Ectodermal cell (in vitro differentiated cells): Measurements from ENCODE around the gene EMC8.
"Not testable (repeated sequence)": the region's sequence is repeated elsewhere in the genome, so short reads cannot be mapped to it uniquely, and the experiment has no call there.

Experiments used
- H3K27ac ChIP-seq: 2 replicates; pipeline ENCODE4 v1.7.0; 2013; ENCODE audit warnings: mild to moderate bottlenecking, low read depth, low read length; ENCODE audit not compliant: insufficient read depth, poor library complexity, severe bottlenecking
- H3K27me3 ChIP-seq: 2 replicates; pipeline ENCODE4 v1.7.0; 2013; ENCODE audit warnings: mild to moderate bottlenecking, low read length; ENCODE audit not compliant: insufficient read depth, control insufficient read depth, poor library complexity, severe bottlenecking
- H3K36me3 ChIP-seq: one replicate; pipeline ENCODE4 v1.7.0; 2013; ENCODE audit warnings: low read length; ENCODE audit not compliant: control insufficient read depth, insufficient read depth
- H3K4me1 ChIP-seq: one replicate; pipeline ENCODE4 v1.7.0; 2013; ENCODE audit warnings: low read length; ENCODE audit not compliant: control insufficient read depth, insufficient read depth
- H3K4me3 ChIP-seq: 2 replicates; pipeline ENCODE4 v1.7.0; 2013; ENCODE audit warnings: low read depth, low read length, control low read depth; ENCODE audit not compliant: insufficient read depth
- H3K9me3 ChIP-seq: 2 replicates; pipeline ENCODE4 v1.7.0; 2013; ENCODE audit warnings: mild to moderate bottlenecking, low read length, moderate library complexity; ENCODE audit not compliant: control insufficient read depth
- WGBS, 2 experiments: methylation state at CpG; one replicate each; pipeline ENCODE4 v1.1.7; 2013; ENCODE audit warnings: missing lambda C conversion rate in 2 of 2; 5-methylcytosine and 5-hydroxymethylcytosine counted together

Gene EMC8

DNA sequence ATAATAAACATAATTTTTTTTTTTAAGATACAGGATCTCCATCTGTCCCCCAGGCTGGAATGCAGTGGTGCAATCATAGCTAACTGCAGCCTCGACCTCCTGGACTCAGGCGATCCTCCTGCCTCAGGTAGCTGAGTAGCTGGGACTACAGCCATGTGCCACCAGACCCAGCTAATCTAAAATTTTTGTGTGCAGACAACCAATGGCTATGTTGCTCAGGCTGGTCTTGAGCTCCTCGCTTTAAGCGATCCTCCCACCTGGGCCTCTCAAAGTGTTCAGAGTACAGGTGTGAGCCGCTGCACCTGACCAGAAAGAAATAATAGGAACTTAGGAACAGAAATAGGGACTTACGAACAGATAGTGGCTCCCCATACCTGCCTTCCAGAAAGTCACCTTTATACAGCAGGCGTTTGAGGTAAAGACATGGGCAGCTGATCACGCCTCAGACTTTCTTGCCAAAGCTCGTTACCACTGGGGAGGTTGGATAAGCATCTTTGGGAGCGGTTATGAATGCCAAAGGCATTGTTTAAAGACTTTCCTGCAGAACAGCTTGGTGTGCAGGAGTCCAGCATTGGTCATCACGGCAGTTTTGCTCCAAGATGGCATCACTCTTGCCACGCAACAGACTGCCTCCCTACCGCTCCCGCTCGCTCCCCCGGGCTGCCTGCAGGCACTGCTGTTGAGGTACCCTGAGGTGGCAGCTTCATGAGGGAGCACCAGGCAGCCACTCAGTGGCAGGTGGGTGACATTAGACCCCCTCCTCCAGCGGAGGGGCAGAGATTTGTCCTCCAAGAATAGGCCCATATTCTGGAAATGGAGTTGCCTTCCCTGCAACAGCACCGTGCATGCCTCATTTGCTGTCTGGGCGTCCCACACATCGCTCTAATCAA is 13.7 kb upstream of the EMC8 start:
- Histone ChIP-seq H3K4me1 (no peaks in the 10 kb centered on the region), H3K4me3 (no peak overlapping the region), H3K27ac (no peak overlapping the region), H3K36me3 (no peaks in the 10 kb centered on the region), H3K9me3 (no peaks in the 10 kb centered on the region), H3K27me3 (peaks cover 17% of the 10 kb centered on the region)
- 92% methylated on average over 20 of the region's 20 CpGs for WGBS, 2 experiments

DNA sequence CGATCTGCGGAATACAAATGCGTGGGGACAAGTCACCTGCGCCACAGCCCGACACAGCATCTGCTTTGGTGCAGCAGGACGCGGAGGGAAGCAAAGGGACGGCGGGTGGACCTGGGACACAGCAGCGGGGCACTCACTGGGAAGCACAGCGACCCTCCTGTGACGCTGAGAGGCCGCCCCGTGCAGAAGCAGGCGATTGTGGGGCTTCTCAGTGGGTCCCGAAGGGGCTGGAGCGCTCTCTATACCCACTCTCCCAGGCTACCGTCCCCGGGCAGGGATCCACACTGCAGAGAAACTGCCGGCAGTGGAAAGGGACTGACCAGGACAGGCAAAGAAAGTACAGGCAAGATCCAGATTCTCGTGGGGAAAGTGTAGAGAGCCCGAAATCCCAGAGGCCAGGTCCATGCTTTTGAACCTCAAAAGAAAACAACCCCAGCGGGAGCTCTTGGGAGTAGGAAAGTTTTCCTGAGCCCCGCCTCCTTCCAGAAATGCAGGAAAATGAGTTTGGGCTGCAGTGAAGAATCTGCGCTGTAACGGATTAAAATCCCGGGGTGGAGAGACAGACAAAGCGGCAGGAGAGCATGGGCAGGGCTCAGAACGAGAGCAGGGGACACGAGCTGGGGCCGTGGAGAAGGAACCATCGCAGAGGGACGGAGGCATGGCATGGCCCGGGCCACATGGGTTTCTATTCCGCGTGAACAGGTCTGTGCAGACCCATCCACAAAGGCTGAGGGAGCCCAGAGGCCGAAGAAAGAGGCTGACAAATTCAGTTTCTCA is 12.9 kb upstream of the EMC8 start:
- H3K4me3 ChIP-seq = no peak overlapping the region
- no peak overlapping the region for H3K27ac ChIP-seq
- H3K36me3 ChIP-seq = no peaks in the 10 kb centered on the region
- peaks cover 13% of the 10 kb centered on the region for H3K27me3 ChIP-seq
- no peaks in the 10 kb centered on the region for H3K9me3 ChIP-seq
- H3K4me1 ChIP-seq = no peaks in the 10 kb centered on the region
- 77 to 84% methylated on average over 37 of the region's 37 CpGs for whole genome bisulfite sequencing, 2 experiments

DNA sequence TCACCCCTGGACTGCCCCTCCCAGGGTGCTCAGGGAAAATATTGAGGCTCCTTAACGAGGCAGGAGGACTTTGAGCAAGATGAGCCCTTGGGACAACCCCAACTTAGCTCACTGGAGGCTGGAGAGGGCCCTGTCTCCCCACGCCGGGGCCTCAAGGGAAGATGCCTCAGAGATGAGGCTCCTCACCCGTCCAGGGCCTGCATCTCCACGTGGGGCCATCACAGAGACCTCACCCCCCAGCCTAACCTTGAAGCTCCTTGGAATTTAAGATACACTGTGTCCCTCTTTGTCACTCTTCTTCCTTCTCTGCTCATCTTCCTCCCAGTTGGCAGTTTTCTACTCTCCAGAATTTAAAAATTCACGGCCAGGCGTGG is 11.4 kb upstream of the EMC8 start:
- Histone ChIP-seq H3K36me3 (peaks cover 8% of the 10 kb centered on the region), H3K27me3 (peaks cover 13% of the 10 kb centered on the region), H3K4me1 (no peaks in the 10 kb centered on the region), H3K4me3 (no peak overlapping the region), H3K9me3 (no peaks in the 10 kb centered on the region), H3K27ac (no peak overlapping the region)
- WGBS, 2 experiments = 90 to 91% methylated on average over 7 of the region's 7 CpGs

GRCh38 chr16:85810097-85810741 is 10.9 kb upstream of the EMC8 start:
- Histone ChIP-seq H3K4me3 (no peak overlapping the region), H3K27ac (no peak overlapping the region), H3K36me3 (peaks cover 10% of the 10 kb centered on the region), H3K27me3 (peaks cover 13% of the 10 kb centered on the region), H3K4me1 (no peaks in the 10 kb centered on the region), H3K9me3 (no peaks in the 10 kb centered on the region)
- WGBS, 2 experiments = 93% methylated on average over 13 of the region's 13 CpGs

DNA sequence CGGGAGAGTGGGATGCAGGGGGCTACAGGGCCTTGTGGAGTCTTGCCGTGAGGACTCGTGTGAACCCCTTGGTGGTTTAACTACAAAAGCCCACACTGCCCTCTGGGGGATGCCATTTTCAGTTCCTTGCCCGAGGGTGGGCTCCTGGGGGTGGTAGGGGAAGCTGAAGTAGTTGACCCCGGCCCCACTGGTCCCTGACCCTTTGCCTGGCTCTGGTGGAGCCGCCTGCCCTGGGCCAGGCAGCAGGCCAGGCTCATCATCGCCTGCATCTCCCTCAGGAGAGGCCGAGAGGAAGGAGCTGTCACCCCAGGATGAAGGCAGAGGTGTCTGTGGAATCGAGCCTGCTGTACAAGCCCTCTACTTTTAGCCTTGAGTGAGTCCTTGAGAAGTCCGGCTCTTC is 10.3 kb upstream of the EMC8 start:
- Histone ChIP-seq H3K9me3 (no peaks in the 10 kb centered on the region), H3K27me3 (peaks cover 13% of the 10 kb centered on the region), H3K4me3 (no peak overlapping the region), H3K4me1 (no peaks in the 10 kb centered on the region), H3K36me3 (peaks cover 15% of the 10 kb centered on the region), H3K27ac (no peak overlapping the region)
- 80 to 83% methylated on average over 10 of the region's 10 CpGs for WGBS, 2 experiments

DNA sequence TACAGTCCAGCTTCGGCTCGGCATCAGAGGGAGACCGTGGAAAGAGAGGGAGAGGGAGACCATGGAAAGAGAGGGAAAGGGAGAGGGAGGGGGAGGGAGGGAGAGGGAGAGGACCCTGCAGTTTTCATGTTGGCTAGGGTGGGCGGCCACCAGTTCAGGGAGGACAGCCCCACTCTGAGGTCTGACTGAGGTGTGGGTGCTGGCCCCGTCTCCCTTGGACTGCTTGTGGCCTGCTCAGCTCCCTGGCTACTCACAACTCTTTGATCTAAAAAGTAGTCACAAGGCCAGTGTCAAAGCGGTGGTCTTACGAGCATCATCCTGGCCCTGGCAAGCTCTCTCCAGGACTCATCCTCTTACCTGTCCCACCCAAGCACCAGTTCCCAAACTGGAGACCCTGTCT is 9.6 kb upstream of the EMC8 start:
- no peaks in the 10 kb centered on the region for H3K4me1 ChIP-seq
- H3K9me3 ChIP-seq = no peaks in the 10 kb centered on the region
- H3K36me3 ChIP-seq = peaks cover 16% of the 10 kb centered on the region
- peaks cover 11% of the 10 kb centered on the region for H3K27me3 ChIP-seq
- 95% methylated on average over 7 of the region's 7 CpGs for WGBS, 2 experiments
- no peak overlapping the region for H3K4me3 ChIP-seq
- no peak overlapping the region for H3K27ac ChIP-seq

- peaks cover 19% of the 10 kb centered on the region for H3K36me3 ChIP-seq
- H3K4me1 ChIP-seq, H3K27ac ChIP-seq, H3K4me3 ChIP-seq, H3K9me3 ChIP-seq, H3K27me3 ChIP-seq: not testable (repeated sequence)
- 94 to 97% methylated on average over 11 to 19 of the region's 27 CpGs for WGBS, 2 experiments
These were observed 8.8 kb upstream of the EMC8 start for GRCh38 chr16:85808104-85808503.

GRCh38 chr16:85807340-85807739 is 8.0 kb upstream of the EMC8 start:
- H3K9me3 ChIP-seq, H3K4me3 ChIP-seq, H3K27me3 ChIP-seq, H3K27ac ChIP-seq, H3K4me1 ChIP-seq: not testable (repeated sequence)
- 93 to 99% methylated on average over 5 of the region's 6 CpGs for WGBS, 2 experiments
- peaks cover 25% of the 10 kb centered on the region for H3K36me3 ChIP-seq

DNA sequence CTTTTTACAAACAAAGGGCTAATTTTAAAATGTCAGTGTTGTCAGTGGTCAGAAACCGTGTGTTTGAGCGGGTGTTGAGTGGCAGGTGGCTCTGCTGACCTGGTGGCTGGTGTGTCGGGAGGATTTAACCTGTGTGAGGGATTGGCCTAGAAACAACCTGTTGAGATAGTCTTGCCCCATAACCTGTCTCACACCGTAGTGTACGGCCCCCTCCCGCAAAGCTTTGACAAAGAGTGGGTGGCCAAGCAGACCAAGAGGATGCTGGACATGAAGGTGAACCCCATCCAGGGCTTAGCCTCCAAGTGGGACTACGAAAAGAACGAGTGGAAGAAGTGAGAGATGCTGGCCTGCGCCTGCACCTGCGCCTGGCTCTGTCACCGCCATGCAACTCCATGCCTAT is 7.2 kb upstream of the EMC8 start:
- no peak overlapping the region for H3K27ac ChIP-seq
- no peaks in the 10 kb centered on the region for H3K27me3 ChIP-seq
- H3K9me3 ChIP-seq = no peaks in the 10 kb centered on the region
- H3K4me3 ChIP-seq = no peak overlapping the region
- WGBS, 2 experiments = 97 to 98% methylated on average over 11 of the region's 11 CpGs
- H3K36me3 ChIP-seq = peaks cover 33% of the 10 kb centered on the region
- no peaks in the 10 kb centered on the region for H3K4me1 ChIP-seq

DNA sequence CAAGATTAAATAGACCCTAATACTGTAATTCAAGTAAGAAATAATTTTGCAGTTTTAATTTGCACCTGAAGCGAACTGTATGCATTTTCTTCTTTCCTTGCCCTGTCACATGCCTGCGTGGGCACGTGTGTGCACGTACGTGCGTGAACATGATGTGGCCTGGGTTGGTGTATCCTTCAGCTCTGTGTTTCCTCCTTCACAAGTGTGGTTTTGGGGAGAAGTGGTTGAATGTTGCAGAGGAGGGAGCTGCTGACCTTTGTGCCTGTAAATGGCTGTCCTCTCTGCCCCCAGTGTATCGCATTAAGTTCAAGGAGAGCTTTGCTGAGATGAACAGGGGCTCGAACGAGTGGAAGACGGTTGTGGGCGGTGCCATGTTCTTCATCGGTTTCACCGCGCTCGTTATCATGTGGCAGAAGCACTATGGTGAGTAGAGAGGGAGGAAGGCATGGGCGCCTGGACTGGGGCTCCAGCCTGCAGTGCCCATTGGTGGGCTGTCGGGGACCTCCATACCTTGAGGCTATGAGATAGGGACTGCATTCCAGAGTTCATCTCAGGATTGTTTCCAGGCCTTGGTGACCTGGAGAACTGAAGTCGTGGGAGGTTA is 6.2 kb upstream of the EMC8 start:
- Histone ChIP-seq H3K4me3 (no peak overlapping the region), H3K36me3 (peaks cover 36% of the 10 kb centered on the region), H3K27me3 (no peaks in the 10 kb centered on the region), H3K27ac (no peak overlapping the region), H3K9me3 (no peaks in the 10 kb centered on the region), H3K4me1 (peaks cover 9% of the 10 kb centered on the region)
- 88 to 89% methylated on average over 17 to 18 of the region's 18 CpGs for WGBS, 2 experiments
